HG03060 (cell line): ENCODE results near the gene ZP2.
"Not testable (repeated sequence)": the region's sequence is repeated elsewhere in the genome, so short reads cannot be mapped to it uniquely, and the experiment has no call there.

Experiments
- ATAC-seq: cut with Tn5 transposase; IDR thresholded peaks from one replicate; pipeline ENCODE4 v1.9.1; 2021; ENCODE audit warnings: low read depth, moderate number of reproducible peaks; ENCODE audit not compliant: unreplicated experiment

The ZP2 gene

DNA sequence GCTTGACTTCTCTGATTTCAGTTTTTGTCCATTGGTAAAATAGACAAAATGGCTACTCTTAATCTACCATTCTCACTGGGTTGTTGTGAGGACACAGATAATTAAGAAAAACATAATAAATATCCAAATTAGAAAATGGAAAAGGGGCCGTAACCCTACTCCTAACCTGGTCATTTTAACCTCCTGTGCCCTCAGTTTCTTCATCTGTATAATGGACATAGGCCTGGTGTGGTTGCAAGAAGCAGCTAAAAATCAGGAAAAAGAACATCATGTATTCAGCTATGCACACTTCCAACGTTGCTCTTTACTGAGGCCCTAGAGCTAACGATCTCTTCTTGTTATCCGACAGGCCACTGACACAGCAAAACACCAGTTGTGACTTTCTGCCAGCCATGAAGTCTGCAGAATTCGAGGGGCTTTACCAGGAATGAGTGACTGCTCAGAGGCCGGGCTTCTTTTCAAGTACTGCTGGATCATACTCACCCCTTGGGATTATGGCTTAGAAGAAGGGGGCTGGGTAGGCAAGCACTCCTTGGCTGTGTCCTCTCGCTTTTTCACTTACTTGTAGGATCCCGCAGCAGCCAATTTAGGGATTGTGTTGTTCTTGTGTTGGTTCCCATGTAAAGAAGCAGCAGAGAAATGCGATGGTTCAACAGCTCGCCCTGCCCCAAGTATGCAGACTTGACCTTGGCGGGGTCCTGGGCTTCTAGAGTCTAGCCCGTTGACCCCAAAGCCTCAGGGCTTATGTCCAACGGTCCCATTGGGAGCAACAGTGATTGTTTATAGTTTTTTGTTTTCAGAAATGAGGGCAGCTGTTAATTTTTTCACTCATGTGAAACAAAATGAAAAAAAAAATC, 32.0 kb downstream of the ZP2 start:
- no peak for ATAC-seq

DNA sequence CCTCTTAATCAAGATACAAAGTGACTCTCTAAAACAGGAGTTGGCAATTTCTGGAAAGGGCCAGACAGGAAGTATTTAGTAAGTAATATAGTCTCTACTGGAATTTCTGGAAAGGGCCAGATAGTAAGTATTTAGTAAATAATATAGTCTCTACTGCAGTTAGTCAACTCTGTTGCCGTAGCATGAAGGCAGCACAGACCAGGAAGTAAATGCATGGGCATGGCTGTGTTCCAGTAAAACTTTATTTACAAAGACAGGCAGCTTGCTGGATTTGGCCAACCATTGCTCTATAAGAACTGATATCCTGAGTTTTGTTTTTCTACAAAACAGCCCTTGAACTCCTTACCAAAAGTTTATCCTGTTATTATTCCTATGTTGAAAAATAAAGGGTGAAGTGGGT, 36.0 kb downstream of the ZP2 start:
- no peak for ATAC-seq

DNA sequence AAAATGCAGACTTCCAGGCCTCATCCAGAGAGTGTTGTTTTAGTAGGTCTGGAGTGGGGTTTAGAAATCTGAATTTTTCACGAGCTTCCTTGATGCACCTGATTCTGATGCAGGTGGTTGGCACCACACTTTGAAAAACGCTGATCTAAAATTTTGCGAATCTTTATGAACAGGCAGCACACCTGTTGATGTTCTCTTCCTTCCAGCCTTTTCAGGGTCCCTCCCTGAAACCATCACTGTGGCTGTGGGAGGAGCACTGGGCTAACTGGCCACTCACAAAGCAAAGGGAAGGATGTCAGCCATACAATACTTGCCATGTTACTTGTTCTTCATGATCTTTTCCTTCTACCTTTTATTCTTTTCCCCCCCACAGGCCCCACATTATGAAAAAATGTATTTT, 38.7 kb downstream of the ZP2 start:
- ATAC-seq = no peak

DNA sequence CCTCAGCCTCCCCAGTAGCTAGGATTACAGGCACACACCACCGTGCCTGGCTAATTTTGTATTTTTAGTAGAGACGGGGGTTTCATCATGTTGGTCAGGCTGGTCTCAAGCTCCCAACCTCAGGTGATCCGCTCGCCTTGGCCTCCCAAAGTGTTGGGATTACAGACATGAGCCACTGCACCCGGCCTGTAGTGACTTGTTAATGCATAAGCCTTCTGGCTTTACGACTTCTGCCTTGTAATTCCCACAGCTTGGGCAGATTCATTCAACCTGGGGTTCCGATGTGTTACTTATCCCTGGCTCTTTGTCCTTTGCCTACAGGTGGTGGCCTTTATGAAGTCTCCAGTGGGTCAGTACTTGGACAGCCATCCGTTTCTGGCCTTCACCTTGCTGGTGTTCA, 41.3 kb downstream of the ZP2 start:
- ATAC-seq = not testable (repeated sequence)

DNA sequence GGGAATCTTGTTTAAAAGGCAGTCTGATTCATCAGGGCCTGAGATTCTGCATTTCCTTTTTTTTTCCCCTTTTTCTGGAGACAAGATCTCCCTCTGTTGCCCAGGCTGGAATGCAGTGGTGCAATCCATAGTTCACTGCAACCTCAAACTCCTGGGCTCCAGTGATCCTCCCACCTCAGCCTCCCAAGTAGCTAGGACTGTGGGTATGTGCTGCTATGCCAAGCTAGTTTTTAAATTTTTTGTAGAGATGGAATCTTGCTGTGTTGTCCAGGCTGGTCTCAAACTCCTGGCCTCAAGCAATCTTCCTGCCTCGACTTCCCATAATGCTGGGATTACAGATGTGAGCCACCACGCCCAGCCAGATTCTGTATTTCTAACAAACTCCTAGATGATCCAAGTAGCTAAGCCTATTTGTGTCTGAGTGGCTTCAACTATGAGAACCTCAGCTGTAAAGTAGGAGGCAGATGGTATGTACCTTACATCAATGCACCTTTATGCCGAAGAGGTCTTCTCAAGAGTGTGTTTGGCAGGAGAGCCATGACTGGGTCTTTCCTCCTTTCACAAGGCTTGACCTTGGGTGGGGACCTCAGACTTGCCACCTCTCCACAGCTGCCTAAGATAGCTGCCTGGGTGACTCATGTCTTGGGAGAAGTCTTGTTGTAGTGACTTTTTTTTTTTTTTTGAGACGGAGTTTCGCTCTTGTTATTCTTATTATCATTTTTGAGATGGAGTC, 42.0 kb downstream of the ZP2 start:
- ATAC-seq = no peak

DNA sequence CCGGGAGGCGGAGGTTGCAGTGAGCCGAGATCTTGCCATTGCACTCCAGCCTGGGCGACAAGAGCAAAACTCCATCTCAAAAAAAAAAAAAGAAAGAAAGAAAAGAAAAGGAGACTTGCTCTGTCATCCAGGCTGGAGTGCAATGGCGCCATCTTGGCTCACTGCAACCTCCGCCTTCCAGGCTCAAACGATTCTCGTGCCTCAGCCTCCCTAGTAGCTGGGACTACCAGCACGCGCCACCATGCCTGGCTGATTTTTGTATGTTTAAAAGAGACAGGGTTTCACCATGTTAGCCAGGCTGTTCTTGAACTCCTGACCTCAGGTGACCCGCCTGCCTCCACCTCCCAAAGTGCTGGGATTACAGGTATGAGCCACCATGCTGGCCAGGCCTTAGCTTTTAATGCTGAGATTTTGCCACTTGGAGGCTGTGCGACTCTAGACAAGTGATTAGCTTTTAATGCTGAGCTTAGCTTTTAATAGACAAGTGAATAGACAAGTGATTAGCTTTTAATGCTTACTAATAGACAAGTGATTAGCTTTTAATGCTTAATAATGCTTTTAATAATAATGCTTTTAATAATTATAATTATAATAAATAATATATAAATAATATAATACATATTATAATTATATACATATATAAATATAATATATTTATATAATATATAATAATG, 43.3 kb downstream of the ZP2 start:
- no peak for ATAC-seq

DNA sequence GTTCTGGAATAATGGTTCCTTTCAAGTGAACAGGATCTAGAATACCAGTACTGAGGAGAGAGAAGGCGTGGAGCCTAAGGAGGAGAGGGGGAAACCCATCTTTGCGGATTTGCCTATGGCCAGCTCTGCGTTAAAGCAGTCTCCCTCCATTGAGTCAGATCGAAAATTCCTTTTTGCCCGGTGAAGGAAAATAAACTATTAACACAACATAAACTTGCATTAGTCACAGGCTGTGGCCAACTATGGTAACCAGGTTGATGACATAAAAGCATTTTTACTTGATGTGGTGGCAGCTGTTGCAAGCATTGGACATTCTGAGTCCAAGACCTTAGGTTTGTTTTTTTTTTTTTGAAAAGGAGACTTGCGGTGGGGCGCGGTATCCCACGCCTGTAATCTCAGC, 44.0 kb downstream of the ZP2 start:
- no peak for ATAC-seq

DNA sequence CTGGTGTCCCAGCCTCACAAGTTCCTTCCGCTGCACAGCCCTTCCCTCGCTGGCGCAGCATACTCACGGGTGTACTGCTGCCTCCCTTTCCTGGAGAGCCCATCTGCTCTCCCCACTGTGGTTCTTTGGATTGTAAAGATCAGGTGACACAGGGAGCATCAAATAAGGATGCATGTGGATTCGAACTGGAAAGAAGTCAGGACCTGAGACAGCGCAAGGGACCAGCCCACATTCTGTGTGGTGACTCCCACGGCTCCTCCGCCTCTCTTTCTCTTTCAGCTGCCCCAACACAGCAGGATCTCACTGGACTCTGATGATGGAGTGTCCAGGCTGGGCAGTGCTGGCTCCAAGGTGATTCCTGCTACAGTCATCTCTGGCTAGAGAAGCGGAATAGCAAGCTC, 44.8 kb downstream of the ZP2 start:
- ATAC-seq = no peak

DNA sequence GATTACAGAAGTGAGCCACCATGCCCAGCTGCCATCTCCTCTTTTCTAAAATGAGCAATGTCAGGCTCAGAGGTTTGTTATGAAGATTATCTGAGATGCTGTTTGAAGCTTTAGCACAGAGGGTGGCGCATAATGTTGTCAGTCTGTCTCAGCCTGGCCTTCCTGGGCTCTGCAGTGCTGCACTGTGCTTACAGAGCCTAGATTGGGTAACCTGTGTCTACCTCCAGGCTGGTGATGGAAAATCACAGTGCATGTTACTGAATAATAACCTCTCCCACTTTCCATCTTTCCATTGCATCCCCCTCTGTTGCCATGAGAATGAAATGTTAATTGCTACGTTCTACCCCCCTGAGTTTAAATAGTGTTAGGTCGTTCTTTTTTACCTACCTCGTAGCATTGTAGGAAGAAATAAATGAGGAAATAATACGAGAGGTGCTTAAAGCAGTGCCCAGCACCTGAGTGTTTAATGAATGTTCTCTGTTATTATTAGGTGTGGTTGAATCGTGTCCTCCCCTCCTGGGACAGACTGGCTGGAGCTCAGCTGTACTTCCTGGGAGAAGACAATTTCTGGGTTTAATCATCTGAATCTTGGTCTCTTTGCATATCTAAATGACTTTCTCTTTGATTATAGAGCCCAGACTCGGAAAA, 46.7 kb downstream of the ZP2 start:
- no peak for ATAC-seq

DNA sequence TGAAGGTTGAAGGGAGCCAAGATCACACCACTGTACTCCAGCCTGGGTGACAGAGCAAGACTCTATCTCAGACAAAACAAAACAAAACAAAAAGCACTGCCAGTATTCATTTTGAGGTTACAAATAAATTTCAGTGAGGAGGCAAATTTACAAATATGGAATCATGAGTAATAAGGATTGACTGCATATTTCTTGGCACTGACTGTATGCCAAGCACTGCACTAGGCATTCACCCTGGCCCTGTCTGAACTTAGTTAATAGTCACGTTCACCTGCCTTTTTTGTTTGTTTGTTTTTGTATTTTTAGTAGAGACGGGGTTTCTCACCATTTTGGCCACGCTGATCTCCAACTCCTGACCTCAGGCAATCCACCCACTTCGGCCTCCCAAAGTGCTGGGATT, 47.8 kb downstream of the ZP2 start:
- no peak for ATAC-seq

DNA sequence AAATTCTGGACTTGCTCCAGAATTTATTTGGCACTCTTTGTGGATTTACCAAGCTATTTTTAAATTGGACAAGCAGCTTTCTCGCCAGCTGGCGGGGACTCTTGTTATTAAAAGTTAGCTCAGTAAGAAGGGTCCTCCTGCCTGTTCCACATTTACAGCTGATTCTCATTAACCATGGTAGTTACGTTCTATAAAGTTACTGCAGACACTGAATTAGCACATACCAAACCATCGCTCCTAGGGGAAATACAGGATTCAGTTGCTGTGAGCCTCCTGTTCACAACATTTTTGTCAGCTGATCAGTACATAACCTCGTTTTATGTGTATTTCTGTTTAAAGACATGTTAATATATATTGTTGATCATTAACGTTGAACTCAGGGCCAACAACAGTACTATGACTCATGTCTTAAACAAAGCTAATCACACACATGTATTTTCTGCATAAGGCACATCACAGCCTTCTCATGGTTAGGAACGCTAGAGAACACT, 48.7 kb downstream of the ZP2 start:
- ATAC-seq = no peak

DNA sequence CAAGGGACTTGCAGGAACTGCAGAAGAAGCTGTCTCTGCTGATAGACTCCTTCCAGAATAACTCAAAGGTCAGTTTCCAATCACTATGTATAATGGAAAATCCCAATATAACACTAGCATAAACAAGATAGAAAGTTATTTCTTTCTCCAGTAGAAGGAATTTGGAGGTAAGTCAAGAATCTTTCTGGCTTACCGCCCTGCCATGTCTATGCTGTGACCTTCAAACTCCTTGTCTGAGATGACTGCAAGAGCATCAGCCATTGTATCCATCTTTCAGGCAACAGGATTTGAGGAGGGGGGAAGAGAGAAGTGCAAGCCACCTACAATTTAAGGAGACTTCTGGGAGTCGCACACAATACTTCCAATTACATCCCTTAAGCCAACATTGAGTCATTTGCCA, 50.2 kb downstream of the ZP2 start:
- no peak for ATAC-seq

DNA sequence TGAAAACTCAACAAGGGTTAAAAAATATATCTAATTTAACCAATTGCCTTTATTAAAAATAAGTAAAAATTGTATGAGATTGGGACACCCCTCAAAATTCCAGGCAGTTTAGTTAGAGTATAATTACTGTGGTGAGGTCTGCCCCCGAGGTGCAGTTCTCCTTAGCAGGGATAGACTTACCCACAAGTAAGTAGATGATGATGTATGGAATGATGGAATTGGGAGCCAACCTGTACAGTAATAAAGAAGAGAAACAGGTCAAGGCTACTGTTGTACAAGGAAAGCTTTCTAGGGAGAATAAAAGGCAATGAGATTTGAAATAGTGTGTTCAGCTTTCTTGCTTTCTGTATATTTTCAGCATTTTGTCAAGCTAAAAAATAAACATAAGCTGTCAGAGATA, 51.1 kb downstream of the ZP2 start:
- ATAC-seq = no peak

DNA sequence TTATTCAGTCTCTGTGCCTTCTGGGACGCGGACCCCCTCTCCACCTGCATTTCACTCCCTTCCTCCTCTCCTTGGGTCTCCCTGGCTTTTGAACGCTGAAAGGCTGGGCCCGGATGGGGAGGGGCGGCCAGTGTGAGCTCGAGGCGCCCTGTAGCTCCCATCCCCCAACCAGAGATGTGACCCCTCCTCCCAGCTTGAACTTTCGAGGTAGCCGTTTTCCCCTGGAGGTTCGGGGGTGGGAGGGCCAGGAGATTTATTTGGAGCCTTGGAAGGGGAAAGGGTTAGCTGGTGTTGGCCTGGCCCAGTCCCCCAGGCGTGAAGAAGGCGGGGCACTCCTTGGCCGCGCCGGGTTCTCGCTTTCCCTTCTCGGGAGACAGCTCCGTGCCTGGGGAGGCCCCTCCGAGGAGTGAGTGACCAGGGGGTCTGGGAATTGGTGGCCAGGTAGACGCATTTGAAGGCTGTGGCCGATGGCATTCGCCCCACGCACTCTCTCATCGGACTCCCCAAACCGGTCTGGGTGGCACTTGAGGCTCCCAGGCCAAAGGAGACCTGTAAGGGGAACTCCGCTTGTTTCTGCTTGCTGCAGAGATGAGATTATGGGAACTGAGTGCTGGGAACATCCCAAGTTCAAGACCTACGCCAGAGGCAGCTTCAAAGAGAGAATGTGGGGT, 52.0 kb downstream of the ZP2 start:
- no peak for ATAC-seq

DNA sequence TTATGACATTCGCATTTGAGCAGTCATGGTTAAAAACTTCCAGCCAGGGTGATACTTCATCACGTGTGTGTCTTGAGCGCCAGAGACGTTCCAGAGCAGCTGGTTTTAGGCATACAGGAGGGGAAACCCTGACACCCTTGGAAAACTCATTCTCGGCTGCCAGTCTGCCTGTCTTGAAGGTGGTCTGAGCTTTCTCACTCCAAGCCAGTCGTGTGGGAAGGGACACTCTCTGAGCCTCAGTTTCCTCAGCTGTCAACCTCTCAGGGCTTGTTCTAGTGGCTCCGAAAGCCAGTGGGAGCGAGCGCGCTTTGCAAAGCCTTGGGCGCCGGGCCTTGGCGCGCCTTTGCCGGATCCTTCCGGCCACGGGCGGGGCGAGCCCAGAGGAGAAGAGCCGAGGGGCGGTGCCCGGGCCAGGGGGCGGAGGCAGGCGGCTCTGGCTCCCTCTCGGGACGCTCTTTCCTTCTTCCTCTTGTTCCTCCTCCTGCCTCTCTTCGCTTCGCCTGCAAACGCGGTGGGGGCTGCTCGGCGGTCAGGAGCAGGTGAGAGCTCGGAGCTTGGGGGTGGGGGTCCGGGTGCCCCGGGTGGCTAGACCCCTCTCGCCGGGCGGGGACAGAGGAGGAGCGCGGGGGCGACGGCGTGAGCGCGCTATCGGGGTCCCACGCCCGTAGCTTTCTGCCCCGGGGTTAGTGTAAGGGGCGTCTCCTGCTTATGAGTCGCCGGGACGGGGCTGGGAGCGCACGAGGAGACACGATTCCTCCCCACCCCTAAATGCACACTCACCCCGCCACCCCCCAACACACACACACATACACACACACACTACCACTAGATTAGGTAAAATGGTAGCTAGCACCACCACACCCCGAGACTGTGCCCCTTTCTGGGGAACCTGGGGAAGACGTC, 52.9 kb downstream of the ZP2 start, which contains the start of gene LDAF1:
LDAF1 (plus strand) TSS at position 467 of the 903 bp plus-strand sequence. CDS start 2,509 bp downstream, outside the sequence.
- no peak for ATAC-seq

DNA sequence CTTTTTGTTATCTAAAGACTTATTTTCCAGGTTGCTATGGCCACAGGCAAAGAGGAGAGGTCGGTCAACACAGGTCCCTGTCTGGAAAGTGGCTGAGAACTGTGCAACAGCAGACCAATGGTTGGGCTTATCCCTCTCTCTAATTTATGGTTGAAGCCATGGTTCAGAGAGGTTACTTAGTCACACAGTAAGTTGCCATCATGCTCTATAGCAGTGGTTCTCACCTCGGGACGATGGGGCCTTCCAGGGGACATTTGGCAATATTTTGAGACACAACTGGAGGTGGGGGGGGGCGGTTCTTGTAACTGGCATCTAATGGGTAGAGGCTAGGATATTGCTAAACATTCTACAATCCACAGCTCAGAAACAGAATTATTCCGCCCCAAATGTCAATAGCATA, 53.7 kb downstream of the ZP2 start:
- ATAC-seq = no peak

DNA sequence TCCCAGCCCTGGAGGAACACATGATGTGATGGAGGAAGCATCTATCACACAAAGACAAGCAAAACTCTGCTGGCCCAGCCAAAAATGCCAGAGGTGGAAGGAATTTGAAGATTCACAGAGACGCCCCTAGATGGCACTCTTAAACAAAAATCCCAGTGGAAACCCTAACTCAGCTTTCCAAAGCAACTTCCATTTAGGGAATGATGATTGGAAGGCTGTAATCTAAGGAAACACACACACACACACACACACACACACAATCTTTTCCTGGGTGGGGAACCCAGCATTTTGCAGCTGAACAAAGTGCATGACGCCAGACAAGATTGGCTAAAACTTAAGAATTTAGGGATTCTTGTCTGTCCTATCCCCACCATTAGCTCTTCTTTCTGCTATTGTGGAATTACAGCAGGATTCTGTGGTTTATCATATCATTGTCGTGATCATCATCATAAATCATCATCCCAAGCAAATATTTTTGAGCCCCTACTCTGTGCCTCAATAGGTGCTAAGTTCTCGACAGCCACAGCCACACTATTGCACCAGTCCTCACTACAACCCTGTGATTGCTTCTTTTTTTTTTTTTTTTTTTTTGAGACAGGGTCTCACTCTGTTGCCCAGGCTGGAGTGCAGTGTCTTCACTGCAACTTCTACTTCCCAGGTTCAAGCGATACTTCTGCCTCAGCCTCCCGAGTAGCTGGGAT, 54.5 kb downstream of the ZP2 start:
- ATAC-seq = no peak

DNA sequence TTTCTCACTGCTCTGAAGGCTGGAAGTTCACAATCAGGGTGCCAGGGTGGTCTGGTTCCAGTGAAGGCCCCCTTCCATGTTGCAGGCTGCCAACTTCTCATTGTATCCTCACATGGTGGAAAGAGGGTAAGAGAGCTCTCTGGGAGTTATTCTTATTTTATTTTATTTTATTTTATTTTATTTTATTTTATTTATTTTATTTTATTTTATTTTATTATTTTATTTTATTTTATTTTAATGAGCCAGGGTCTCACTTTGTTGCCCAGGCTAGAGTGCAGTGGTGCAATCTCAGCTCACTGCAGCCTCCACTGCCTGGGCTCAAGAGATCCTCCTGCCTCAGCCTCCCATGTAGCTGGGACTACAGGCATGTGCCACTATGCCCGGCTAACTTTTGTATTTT, 55.4 kb downstream of the ZP2 start:
- ATAC-seq = not testable (repeated sequence)
